AML-193 (cell line): Measurements from ENCODE around the gene RUSF1.
"Not testable (repeated sequence)": the region's sequence is repeated elsewhere in the genome, so short reads cannot be mapped to it uniquely, and the experiment has no call there.

Source experiments
- DNase-seq, 2 experiments: peaks; one replicate each; lab custom pipeline; 2025; lab: John Stamatoyannopoulos, UW

The RUSF1 gene

DNA sequence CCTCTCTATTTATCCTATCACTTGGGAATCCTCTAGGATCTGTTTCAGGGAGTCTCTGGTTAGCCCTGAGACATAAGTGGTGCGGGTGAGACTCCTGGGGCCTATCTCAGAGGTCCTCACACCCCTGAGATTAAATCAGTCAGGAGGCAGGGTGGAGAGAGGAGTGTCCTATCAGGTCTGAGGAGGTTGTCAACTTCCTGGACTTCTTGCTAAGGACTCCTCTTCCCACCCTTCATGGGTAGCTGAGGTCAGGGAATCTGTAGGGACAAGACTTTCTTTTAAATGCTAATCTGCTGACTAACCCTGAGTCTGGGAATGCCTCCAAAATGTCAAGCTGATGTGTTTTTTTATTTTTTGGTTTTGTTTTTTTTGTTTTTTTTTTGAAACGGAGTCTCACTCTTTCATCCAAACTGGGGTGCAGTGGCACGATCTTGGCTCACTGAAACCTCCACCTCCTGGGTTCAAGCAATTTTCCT is 55.5 kb downstream of the RUSF1 start:
- DNase-seq, result no peak

GRCh38 chr16:31451681-31452351 is 56.4 kb downstream of the RUSF1 start:
- peak; percentile 62 to 71 for DNase-seq

GRCh38 chr16:31451201-31451600 is 57.0 kb downstream of the RUSF1 start:
- DNase-seq, result no peak

GRCh38 chr16:31445931-31446330 is 62.3 kb downstream of the RUSF1 start:
- not testable (repeated sequence) for DNase-seq

DNA sequence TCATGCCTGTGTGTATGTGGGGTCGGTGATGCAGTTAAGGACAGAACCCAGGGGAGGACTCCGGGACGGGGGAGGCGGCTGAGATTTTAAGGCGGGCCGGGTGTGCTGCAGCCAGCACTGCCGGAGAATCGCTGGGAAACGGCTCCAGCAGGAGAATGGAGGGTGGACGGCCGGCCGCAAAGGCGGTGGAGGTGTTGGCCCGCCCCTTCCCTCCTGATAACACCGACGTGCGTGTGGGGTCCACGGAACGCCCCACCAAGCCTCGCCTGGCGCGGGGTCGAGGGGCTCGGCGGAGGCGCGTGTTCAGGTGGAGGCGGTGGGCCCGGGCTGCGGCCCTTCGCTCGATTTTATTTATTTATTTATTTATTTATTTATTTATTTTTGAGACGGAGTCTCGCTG is 66.2 kb downstream of the RUSF1 start:
- DNase-seq, result no peak

GRCh38 chr16:31440516-31441184 is 67.5 kb downstream of the RUSF1 start:
- DNase-seq, result no peak

GRCh38 chr16:31439519-31439918 is 68.7 kb downstream of the RUSF1 start:
- DNase-seq, result no peak
